NCI-H2171 (cell line): ENCODE data around the gene TTLL5.
"Not testable (repeated sequence)": the region's sequence is repeated elsewhere in the genome, so short reads cannot be mapped to it uniquely, and the experiment has no call there.

ENCODE experiments used
- DNase-seq: peaks from one replicate; lab custom pipeline; 2025; lab: John Stamatoyannopoulos, UW

The TTLL5 gene

DNA sequence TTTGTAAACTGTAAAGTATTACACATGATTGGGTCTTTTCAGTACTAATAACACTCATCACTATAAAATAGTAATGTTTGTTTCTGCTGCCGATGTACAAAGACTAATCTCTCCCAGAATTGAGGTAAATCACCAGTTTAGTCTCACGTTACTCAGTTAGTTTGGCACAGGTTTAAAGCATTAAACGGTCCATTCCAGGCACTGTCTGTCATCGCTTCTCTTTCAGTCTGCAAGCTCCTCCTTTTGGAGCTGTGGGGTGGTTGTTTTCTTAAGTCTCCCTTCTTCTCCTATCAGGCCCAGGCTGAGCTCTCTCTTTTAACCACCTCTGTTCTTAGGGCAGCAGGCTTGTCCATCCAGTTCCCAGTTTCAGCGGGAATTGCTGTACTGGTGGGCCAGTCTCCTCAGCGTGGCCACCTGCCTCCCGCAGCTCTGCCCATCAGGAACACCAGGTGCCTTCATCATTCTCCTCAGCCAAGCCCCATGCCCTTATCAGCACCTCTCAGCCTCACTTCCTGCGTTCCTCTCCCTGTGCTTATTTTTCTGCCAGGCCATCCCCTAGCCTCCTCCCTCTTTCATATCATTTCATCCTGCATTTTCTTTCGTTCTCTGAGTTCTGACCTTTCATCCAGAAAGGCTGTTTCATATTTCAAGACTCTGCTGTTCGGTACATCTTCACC is 171.7 kb downstream of the TTLL5 start:
- DNase-seq = no peak

DNA sequence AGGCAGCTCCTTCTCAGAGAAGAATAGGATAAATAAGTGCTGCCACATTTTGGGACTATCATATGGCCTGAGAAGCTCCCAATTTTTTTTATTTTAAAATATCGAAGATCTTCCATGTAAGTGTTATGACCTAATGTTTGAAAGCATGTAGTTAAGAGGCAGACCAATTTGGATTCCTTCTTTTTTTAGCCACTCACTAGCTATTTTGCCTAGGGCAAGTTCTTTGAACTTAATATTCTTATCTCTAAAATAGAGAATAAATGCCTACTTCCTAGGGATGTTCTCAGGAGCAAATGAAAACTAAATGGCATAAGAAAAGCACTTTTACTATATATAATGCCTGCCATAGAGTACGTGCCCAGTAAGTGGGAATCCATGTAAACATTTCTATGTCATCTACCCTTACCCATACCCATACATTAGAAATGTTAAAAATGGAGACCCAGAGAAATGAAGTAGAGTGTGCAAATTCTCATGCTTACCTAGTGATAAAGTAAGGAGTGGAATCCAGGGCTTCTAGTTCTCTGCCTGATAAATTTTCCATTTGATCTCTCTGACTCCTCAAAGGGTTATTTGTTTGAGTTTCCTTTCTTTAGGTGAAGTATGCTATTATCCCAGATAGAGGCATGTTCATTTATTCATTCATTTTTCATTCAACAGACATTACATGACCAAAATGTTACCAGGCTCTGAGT is 172.4 kb downstream of the TTLL5 start:
- DNase-seq = no peak

DNA sequence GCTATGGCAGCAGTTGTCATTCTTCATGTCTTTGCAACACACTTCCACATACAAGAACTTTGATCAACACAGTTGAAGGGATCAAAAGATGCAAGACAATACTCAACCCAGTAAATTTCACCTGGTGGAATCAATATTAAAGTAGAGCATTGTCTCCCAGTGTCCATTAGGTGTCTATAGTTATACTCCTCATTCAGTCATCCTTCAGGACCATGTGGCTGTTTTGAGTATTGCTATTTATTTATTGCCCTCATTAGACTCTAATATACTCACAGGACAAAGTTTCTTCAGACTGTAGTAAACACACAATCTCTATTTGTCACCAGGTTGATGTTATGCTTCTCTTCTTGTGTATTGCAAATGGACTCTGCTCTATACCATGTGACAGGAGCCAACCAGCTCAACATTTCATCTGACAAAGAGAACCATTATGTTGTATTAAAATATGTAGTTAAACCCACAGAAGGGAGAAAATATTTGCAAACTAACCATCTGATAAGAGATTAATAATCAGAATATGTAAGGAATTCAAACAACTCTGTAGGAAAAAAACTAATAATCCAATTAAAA is 174.2 kb downstream of the TTLL5 start:
- no peak for DNase-seq

DNA sequence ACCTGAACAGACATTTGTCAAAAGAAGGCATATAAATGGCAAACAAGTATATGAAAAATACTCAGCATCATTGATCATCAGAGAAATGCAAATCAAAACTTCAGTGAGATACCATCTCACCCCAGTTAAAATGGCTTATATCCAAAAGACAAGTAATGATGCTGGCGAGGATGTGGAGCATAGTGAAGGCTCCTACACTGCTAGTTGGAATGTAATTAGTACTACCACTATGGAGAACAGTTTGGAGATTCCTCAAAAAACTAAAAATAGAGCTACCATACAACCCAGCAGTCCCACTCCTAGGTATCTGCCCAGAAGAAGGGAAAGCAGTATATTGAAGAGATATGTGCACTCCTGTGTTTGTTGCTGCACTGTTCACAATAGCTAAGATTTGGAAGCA is 174.7 kb downstream of the TTLL5 start:
- no peak for DNase-seq

DNA sequence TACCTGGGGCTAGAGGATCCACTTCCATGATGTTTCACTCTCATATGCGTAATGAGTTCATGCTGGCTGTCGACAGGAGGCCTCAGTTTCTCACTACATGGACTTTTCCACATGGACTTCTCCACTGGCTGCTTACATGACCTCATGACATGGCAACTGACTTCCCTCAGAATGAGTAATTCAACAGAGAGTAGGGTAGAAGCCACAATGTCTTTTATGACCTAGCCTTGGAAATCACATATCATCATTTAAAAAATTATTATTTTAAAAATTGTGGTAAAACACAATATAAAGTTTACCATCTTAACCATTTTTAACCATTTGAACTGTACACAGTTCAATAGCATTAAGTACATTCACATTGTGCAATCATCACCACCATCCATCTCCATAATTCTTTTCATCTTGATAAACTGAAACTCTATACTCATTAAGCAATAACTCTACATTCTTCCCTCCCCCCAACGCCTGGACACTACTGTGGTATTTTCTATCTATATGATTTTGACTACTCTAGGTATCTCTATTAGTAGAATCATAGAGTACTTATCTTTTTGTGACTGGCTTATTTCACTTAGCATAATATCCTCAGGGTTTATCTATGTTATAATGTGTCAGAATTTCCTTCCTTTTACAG is 176.2 kb downstream of the TTLL5 start:
- DNase-seq = no peak

DNA sequence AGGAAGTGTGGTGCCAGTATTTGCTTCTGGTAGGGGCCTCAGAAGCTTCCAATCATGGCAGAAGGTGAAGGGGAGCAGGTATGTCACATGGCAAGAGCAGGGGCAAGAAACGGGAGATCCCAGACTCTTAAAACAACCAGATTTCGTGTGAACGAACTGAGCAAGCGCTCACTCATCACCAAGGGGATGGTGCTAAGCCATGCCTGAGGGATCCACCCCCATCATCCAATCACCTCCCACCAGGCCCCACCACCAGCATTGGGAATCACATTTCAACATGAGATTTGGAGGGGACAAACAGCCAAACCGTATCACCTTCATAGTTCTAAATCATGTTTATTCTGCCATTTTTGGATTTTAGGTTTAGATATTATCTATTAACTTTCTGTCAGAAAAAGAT is 179.9 kb downstream of the TTLL5 start:
- DNase-seq = no peak

DNA sequence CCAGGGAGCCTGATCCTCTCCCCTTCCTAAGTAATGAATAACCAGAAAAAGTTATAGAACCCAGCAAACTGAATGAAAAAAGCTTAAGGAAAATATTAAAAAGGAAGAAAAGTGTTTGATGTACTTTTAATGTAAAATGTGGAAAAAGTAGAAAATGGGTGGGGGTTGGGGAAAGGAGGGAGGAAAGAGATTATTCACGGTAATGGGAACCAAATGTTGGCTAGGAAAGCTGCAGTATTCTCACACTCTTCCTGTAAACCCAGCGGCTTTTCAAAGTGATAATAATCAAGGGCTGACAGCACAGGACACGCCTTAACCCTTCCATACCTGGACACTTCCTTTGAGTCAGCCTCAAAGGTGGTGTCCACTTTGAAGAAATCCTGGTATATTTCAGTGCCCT is 181.5 kb downstream of the TTLL5 start:
- no peak for DNase-seq

DNA sequence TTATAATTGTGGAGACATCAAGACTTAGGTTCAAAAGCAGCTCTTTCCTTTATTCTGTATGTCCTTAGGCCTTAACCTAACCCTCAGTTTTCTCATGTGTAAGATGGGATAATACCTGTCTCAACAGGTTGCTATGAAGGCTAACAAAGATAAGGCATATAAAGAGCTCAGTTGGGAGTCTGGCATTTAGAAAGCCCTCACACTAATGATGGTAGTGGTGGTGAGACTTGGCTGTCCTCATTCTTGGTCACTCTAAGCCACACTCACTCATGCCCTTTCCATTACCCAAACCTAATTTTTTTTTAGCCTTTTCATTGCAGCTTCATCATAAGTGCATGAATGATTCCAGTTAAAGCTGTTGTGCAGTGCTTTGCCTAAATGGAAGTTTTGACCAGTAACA is 183.4 kb downstream of the TTLL5 start:
- DNase-seq = no peak

DNA sequence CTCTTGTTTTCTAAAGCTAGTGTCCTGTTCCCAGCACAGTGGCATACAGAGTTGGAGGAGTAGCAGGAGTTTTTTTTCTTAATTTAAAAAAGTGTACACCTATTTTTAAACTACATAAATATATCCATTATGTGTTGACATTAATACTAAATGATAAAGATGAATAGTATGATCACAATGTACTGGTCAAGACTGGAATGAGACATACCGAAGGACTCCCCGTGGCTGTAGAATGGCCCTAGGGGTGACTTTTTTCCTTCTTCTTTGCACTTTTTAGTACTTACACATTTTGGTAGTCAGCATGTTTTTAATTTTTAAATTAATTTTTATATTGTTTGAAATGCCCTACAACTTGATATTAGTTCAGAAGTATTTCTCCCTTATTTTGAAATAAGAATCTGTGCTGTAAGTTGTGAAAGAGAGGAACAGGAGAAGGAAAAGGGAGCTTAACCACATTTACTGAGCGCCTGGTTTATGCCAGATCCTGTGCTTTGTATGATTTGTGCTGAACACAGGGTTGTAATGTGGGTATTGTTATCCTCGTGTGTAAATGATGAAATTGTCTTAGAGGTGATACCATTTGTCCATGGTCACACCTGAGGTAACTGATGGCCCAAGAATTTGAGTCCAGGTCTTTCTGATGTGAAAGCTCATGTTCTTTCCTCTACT is 184.2 kb downstream of the TTLL5 start:
- DNase-seq = no peak

DNA sequence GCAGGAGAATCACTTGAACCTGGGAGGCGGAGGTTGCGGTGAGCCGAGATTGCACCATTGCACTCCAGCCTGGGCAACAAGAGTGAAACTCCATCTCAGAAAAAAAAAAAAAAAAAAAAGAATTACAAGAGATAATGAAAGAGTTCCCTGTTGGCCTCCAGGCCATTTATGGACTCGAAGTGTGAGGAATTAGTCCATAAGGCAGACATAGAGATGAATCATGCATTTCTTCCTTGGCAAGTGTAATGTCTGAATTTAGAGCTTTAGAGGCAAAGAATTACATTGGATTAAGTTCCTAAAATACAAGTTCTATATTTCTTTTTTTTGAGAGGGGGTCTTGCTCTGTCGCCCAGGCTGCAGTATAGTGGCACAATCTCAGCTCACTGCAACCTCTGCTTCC is 185.6 kb downstream of the TTLL5 start:
- not testable (repeated sequence) for DNase-seq

DNA sequence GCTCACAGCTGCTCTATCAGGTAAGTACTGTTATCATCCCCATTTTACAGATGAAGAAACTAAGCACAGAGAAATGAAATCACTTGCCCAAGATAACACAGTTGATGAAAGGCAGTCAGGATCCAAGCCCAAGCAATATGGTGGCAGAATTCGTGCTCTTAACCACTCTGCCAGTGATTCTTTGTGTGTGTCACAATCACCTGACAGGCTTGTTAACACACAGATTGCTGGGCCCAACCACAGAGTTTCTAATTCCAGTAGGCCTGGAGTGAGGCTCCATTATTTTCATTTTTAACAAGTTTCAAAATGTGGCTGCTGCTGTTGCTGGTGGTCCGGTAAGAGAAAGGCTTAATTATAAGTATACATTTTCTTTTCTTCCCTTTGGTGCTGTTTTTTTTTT is 186.5 kb downstream of the TTLL5 start:
- DNase-seq = no peak

DNA sequence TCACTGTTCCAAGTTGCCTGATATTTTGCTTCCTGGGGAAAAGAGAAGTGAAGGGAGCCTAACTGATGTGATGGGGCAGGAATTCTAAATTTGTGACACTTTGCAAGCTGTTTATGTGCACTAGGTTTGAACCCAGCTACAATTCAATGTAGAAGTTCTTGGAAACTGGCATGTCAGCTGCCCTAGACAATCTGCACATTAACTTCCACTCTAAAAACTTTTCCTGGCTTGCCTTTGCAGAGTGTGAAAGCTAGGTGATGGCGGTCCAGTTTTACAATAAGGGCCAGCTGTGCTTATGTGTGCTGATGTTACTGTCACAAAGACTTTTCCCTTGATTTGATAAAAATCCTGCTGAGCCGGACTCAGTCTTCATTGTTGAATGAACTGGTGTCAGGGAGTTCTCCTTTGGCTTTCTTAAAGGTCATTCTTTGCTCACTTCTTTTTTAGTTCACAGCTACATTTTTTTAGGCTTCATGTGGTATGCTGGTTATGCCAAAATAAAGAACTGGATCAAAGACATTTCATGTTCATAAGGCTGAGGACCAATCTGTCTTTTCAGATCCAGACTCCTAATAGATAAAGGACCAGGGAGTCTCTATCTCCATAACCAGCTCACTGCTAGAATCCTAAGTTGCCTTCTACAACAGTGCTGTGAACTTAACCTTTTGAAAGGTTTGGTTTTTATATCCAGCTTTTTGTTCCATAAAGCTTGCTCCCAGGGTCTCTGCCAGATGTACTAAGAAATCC is 187.3 kb downstream of the TTLL5 start:
- DNase-seq = no peak

DNA sequence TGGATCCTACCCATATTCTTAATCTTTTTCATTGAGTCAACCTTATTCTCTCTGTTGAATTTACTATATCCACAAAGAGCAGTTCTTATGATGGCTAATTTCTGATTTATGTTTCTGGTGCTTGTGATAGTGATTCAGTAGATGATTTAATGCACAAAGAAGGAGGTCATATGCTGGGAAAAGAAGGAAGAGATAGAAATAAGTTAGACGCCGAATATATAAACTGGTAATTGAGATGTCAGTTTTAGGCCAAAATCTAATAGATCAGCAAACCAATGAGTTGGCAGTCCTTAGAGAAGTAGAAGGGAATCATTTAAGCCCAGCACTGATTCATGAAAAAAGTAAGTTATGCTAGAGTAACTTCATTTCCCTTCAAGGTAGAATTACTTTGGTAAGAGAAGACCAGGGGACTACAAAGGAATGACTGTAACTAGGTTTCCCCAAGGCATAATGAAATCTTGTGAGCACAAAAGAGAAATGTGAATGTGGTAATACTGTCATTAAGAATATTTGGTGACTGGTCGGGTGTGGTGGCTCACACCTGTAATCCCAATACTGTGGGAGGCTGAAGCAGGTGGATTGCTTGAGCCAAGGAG is 188.4 kb downstream of the TTLL5 start:
- no peak for DNase-seq

DNA sequence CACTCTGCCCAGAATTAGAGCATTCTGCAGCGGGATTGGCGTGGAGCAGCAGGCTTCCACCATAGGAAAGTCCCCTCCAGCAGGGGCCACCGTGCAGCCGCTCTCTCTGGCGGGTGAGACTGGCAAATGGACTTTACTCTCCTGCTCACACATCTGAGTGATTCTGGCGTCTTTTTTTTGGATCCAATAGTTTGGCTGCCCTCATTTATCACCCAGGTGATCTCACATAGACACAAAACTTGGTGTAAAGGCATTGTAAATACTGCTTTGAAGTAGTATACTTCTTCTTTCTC is 190.5 kb downstream of the TTLL5 start:
- no peak for DNase-seq

DNA sequence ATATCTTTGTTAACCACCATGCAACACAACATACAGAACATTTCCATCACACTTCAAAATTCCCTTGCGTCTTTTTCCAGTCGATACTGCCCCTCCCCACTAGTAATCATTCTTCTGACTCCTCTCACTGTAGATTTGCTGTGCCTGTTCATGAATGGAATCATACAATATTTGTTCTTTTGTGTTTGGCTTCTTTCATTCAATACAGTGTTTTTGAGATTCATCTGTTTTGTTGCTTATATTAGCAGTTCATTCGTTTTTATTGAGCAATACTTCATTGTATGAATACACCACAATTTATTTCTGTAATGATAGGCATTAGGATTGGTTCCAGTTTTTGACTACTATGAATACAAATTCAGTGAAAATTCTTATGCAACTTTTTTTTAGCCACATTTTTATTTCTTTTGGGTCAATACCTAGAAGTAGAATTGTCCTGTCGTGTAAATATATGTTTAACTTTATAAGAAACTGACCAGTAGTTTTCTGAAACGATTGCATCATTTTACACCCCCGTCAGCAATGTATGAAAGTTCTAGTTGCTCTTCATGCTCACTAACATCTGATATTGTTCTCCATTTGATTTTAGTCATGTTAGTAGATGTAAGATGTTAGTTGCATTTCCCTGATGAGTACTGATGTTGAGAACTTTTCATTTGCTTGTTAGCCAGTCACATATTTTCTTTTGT is 193.2 kb downstream of the TTLL5 start:
- DNase-seq = no peak

DNA sequence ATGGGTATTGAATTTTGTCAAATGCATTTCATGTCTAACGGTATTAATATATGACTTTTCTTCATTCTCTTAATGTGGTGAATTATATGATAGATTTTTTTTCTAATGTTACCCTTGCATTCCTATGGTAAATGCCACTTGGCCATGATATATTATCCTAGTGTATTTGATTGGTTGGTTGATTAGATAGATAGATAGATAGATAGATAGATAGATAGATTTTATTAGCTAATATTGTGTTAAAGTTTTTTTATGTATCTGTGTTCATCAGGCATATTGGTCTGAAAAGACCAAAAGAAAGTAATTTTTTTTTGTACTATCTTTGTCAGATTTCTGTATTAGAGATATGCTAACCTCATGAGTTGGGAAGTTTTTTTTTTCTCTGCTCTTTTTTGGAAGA is 196.2 kb downstream of the TTLL5 start:
- DNase-seq = no peak

DNA sequence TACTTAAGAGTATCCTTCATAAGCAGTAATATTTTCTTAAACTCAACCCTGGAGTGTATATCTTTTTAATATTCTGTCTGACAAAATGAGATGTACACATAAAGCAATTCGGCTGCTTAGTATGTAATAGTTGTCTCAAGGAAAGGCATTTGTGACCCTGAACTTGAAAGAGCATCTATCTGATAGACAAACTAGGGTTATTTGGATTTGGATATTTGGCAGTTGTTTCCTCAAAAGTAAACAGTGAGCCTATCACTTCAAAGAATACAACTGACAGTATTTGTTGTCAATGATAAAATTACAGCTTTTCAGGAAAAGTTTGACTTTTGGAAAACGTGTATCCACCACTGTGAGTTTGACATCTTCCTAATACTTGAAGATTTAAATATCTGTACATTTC is 197.3 kb downstream of the TTLL5 start:
- DNase-seq = no peak

DNA sequence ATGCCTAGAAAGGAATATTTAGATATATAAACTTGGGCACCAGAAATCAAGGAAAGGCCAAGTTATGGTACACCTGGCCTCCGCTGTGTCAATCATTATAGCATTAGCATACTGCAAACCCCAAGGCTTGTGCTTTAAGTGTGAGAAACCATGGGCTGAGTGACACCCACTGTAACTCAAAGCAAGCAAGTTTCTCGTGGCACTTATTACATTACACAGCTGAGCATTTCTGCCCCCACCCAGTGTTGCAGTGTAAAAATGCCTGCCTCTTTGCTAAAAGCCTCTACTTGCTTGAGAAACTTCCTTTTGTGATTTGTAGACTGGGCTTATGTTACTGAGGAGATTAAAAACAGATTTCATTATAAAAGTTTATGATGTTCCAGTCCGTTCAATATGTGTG is 198.7 kb downstream of the TTLL5 start:
- no peak for DNase-seq

DNA sequence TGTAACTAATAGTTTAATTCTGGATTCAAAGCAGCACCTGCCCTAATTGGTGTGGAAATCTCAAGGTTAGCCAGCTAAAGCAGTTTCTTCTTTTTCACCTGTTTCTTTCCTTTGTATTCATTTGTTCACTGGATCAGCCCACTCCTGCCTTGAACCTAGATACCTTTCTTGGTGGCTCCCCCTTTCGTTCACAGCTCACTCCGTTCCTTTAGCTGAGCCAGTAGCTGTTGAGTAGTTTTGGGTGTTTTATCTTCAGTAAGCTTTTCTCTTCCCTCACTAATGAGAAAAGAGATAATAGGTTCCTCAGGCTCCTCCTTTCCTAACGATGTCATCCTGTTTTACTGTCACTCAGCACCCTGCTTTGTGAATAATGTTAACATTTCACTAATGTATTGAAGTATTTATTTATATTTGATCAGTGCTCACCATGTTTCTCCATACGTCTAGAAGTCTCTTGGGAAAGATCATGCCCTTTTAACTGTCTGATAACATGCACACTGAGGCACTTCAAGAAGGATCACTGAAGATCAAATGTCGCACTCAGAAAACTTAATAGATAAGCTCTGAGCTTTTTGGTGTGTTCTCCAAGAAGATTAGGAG is 199.6 kb downstream of the TTLL5 start:
- no peak for DNase-seq

DNA sequence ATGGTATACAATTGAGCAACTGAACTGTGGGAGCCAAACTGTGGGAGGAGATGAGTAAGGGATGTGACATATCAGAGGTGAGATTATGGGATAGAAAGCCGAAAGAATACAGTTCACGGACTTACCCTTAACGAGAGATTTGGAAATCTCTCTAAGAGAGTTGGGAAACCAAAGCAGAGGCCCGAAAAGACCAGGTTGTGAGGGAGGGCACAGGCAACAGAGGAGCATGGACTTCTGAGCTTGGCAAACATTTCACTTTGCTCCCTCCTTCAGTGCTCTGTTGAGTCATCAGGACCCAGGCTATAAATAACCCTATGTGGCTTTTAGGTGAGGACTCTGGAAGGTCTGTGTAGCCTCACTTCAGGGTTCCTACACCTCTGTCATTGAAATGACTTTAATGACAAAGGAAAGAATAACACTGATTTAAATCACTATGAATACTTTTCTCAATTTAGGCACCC is 200.1 kb downstream of the TTLL5 start:
- DNase-seq = no peak

DNA sequence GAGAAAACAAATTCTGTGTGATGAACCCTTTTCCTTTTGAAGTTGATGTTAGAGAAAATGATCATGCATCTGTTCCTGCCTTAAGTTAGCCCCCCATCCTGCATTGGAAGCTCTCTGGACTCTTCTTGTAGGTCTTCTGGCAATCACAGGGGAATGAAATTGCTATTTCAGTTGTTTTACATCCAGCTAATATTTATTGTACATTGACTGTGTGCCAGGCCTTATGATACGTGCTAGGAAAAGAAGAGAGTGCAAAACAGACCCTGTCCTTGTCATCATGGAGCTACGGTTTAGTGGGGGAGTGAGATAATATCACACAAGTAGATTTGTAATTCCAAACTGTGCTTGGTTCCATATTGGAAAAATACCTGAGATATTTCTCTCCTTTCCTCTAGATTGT is 202.2 kb downstream of the TTLL5 start:
- no peak for DNase-seq
